Ecto neural progenitor cell (in vitro differentiated cells): ENCODE results near the gene DYNLT5.
"Not testable (repeated sequence)": the region's sequence is repeated elsewhere in the genome, so short reads cannot be mapped to it uniquely, and the experiment has no call there.

ENCODE experiments used
- DNase-seq: peaks from one replicate; pipeline ENCODE4 v3.0.0-alpha.2; 2018; ENCODE audit warnings: low spot score

Gene DYNLT5

DNA sequence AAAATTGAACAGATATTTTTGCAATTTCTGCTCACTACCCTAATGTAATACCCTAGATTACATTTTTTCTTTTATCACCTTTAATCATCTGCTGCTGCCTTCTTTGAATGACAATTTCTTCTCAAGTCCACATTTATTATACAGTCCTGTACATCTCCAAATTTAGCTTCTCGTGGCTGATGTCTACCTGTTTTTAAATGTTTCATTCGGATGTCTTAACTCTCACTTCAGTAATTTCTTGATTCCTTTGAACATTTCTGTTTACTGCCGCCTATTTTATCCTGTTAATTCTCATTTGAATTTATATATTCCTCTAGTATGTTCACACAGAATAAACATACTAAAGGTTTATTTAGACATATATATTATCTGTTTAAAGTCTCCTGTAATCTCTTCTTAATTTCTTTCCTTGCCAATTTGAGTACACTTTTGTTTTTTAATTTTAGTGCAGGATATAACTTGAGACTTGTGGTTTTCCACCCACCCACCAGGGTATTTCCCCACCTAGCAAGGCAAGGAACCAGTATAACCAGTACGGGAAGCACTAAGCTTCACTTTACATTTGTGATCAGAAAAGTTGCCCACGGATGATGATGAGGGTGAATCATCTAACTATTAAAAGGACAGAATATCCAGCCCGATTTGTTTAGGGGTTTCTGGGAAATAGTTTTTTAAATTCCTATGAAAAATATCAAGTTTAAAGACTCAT, 36.1 kb downstream of the DYNLT5 start:
- DNase-seq: no peak

GRCh38 chr1:66791621-66792610, 39.7 kb downstream of the DYNLT5 start:
- no peak for DNase-seq

- not testable (repeated sequence) for DNase-seq
Observed at GRCh38 chr1:66795839-66796238, 43.6 kb downstream of the DYNLT5 start.

GRCh38 chr1:66809245-66809644, 57.0 kb downstream of the DYNLT5 start:
- DNase-seq: no peak

- no peak for DNase-seq
Observed at GRCh38 chr1:66809736-66810326, 57.6 kb downstream of the DYNLT5 start.

- DNase-seq: no peak
Observed at GRCh38 chr1:66824771-66825170, 72.5 kb downstream of the DYNLT5 start.
